GM12872 (cell line): Measurements from ENCODE around the gene CLNS1A.

Experiments
- CTCF ChIP-seq: IDR thresholded peaks from 3 replicates; pipeline ENCODE4 v1.5.1; 2011; ENCODE audit warnings: low read depth, mild to moderate bottlenecking, low read length, moderate library complexity; ENCODE audit not compliant: insufficient read depth

CLNS1A gene

DNA sequence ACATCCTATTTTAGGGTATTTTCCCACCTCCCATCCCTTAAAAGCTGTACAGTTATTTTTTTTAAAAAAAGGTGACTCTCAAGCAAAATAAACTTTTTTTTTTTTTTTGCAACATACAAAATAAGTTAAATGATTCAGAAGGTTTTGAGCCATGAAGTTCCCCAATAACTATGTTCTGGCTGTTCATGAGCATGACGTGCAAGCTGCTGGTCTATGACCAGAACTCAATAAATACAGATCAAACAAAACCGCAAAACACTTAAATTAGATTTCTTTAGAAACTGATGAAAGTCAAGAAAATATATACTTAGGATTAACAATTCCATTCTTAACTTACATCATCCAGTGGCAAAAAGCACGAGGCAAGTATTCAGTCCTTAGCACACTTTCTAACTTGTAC lies 24.1 kb upstream of the CLNS1A start:
- TF ChIP-seq CTCF: no peak

DNA sequence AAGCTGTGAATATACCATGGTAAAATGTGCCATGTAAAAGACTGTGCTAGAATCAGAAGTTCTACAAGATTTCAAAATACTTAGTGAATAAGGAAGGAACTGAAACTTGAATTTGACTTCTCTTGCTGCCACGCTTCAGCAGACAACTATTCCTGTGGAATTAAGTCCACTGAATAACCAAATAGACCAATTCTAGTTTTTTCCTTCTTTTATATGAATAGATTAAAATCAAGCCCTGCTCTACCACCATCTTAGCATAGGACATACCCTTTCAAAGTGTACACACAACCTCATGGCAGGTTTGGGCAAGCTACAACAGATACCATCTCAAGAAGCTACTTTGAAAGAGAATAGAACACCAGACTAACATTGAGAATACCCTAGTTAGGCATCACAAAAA lies 23.4 kb upstream of the CLNS1A start:
- TF ChIP-seq CTCF: no peak

DNA sequence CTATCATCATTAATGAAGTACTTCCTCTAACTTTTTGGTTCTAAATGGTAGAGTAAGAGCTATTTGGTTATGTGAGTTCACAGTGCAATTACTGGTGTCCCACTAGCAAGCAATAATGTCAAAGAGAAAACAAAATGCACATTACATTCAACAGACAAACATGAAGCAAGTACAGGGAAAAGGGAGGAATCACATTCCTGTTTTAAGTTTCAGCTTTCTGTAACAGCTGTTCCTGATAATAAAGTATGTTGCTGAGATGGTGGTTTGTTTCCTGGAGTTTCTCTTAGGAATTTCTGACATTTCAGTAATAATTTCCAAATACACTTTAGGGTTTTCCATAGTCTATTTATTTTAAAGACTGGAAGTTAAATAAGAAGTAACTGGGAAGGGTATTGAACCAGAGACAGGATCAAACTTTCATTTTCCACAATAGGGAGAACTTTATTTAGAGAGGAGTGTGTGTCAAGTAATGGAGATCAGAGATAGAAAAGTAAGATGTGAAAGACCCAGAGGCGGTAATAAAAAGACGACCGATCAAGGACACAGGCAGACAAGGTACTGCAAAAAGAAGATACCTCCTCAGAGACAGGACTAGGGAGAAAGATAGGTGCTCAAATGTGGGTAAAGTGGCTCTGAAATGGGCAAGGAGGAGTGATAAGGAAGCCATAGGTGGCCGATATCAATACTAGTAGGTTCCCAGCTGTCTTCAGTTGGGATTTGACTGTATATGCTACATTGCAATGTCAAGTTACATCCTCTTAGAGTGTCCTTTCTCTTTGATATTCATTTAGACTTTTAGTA lies 20.8 kb upstream of the CLNS1A start:
- no peak for TF ChIP-seq CTCF

DNA sequence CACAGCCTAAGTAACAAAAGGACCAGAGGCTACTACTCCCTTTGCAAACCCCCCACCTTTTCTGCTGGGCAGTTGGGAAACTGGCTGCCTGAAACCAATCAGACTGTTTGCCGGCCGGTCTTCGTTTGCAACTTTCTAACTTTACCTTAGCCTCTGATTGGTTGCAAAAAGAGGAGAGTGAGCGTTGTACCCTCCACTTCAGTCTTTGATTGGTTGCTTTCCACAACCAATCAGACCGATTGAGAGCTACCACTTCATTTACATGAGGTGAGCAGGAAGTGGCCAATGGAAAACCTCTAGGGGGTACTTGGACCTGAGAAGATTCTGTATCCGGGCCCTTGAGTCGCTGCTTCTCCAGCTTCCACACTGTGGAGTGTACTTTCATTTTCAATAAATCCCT lies 18.8 kb upstream of the CLNS1A start:
- TF ChIP-seq CTCF: no peak

GRCh38 chr11:77654770-77655434 lies 17.3 kb upstream of the CLNS1A start:
- no peak for TF ChIP-seq CTCF

GRCh38 chr11:77650123-77650522 lies 12.5 kb upstream of the CLNS1A start:
- no peak for TF ChIP-seq CTCF

GRCh38 chr11:77647654-77648305 lies 10.2 kb upstream of the CLNS1A start:
- TF ChIP-seq CTCF: no peak
